HCEC 1CT (cell line): ENCODE measurements around the gene DCUN1D1.

ENCODE experiments used
- DNase-seq: peaks from one replicate; pipeline ENCODE4 v3.0.0-alpha.2; 2017

Gene DCUN1D1

GRCh38 chr3:182889948-182890629 is 90.2 kb downstream of the DCUN1D1 start:
- no peak for DNase-seq
